HEK293T (cell line): Measurements from ENCODE around the gene ZNRF3.
"Not testable (repeated sequence)": the region's sequence is repeated elsewhere in the genome, so short reads cannot be mapped to it uniquely, and the experiment has no call there.

Source experiments
- CTCF ChIA-PET: fragments of 350-600 bp; formaldehyde crosslinking; extraction: SDS; loops from one replicate; lab custom pipeline; 2021; ENCODE audit warnings: antibody characterized with exemption, inconsistent platforms; lab: Yijun Ruan, JAX
- POLR2A ChIA-PET: fragments of 350-600 bp; formaldehyde crosslinking; extraction: SDS; loops from one replicate; lab custom pipeline; 2020; ENCODE audit warnings: antibody characterized with exemption, inconsistent platforms; lab: Yijun Ruan, JAX
- DNase-seq: peaks from one replicate; pipeline ENCODE4 v3.0.0; 2012; ENCODE audit warnings: mixed read lengths; ENCODE audit errors: extremely low spot score
- ARNT ChIP-seq: fragments of 450-650 bp; IDR thresholded peaks from 2 replicates; pipeline ENCODE4 v1.6.1; 2017; ENCODE audit warnings: mild to moderate bottlenecking
- BHLHE40 ChIP-seq: fragments of 450-650 bp; IDR thresholded peaks from 2 replicates; pipeline ENCODE4 v1.6.1; 2016; ENCODE audit warnings: mild to moderate bottlenecking, moderate library complexity, borderline replicate concordance
- CTBP1 ChIP-seq: fragments of 450-650 bp; IDR thresholded peaks from 2 replicates; pipeline ENCODE4 v1.6.1; 2016; ENCODE audit warnings: borderline replicate concordance
- ELF4 ChIP-seq: fragments of 450-650 bp; IDR thresholded peaks from 2 replicates; pipeline ENCODE4 v1.6.1; 2017; ENCODE audit warnings: antibody characterized with exemption
- FOXA1 ChIP-seq: fragments of 450-650 bp; IDR thresholded peaks from 2 replicates; pipeline ENCODE4 v1.6.1; 2016; ENCODE audit warnings: mild to moderate bottlenecking
- FOXK2 ChIP-seq: fragments of 450-650 bp; IDR thresholded peaks from 2 replicates; pipeline ENCODE4 v1.6.1; 2016; ENCODE audit warnings: mild to moderate bottlenecking
- FOXM1 ChIP-seq: fragments of 450-650 bp; IDR thresholded peaks from 2 replicates; pipeline ENCODE4 v1.6.1; 2017; ENCODE audit warnings: mild to moderate bottlenecking, borderline replicate concordance
- HDGF ChIP-seq: fragments of 450-650 bp; IDR thresholded peaks from 2 replicates; pipeline ENCODE4 v1.6.1; 2017; ENCODE audit warnings: antibody characterized with exemption, borderline replicate concordance
- L3MBTL2 ChIP-seq: fragments of 450-650 bp; conservative IDR thresholded peaks from 2 replicates; pipeline ENCODE4 v1.6.1; 2016; ENCODE audit warnings: mild to moderate bottlenecking
- LEF1 ChIP-seq: fragments of 450-650 bp; IDR thresholded peaks from 2 replicates; pipeline ENCODE4 v1.6.1; 2017; ENCODE audit warnings: mild to moderate bottlenecking, borderline replicate concordance
- NFRKB ChIP-seq: fragments of 450-650 bp; IDR thresholded peaks from 2 replicates; pipeline ENCODE4 v1.6.1; 2016; ENCODE audit warnings: mild to moderate bottlenecking, moderate library complexity
- SP1 ChIP-seq: fragments of 450-650 bp; IDR thresholded peaks from 2 replicates; pipeline ENCODE4 v1.6.1; 2017
- SUZ12 ChIP-seq: fragments of 450-650 bp; IDR thresholded peaks from 2 replicates; pipeline ENCODE4 v1.6.1; 2016; ENCODE audit warnings: mild to moderate bottlenecking
- TARDBP ChIP-seq: fragments of 450-650 bp; IDR thresholded peaks from 2 replicates; pipeline ENCODE4 v1.6.1; 2016
- ZNF384 ChIP-seq: fragments of 450-650 bp; IDR thresholded peaks from 2 replicates; pipeline ENCODE4 v1.6.1; 2016
- TF ChIP-seq, protein P1 (sequence below): fragments of 450-650 bp; IDR thresholded peaks from 2 replicates; pipeline ENCODE4 v1.6.1; 2016

Gene ZNRF3

GRCh38 chr22:29030618-29031226, 147.3 kb downstream of the ZNRF3 start:
- ChIA-PET POLR2A (interaction anchor here (0.7 to 1.2 kb wide), 2 partner anchors 19 to 148 kb away, joined by 3 to 4 read pairs; partner anchors contain the start of gene ZNRF3), CTCF (interaction anchor here (0.7 to 2.1 kb wide), 4 partner anchors 10 to 175 kb away, joined by 3 to 4 read pairs (median 3); no protein-coding TSS in a partner anchor)
- DNase-seq: peak; percentile 78
- TF ChIP-seq LEF1 (peak; percentile 89), ZNF384 (no peak)

DNA sequence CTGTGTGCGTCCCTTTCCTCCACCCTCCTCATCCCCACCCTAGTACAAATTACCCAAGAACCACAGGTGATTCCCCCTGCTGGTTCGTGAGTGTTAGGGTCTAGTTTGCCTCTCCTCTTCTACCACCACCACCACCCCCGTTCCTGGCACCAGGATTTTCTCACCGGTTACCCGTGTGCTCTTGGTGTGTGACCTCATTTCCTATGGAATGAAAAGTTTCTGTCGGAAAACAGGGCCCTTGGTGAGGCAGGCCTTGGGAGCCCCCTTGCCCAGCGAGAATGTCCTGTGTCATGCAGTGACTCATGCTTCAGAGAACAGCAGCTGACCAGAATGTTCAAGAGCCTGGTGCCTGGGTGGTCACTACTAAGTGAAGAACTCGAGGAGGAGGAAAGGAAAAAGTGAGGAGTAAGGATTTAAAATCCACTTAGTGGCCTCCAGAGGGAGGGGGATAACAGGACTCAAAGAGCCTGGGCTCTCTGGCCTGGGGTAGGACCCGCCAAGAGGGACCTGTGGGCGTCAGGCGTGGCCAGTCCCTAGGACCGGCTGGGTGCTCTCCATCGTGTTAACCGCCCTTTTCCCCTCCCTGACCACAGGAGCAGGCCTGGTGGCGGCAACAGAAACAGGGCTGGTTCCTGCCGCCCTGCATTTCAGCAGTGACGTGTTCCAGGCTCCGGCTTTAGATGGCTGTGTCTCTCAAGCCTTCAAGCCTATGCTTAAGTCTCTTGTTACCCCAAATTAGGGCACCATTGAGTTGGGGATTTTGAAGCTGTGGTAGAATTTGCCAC, 148.0 kb downstream of the ZNRF3 start:
- CTCF ChIA-PET: interaction anchor here (0.9 to 2.1 kb wide), 4 partner anchors 9 to 176 kb away, joined by 3 to 4 read pairs (median 3); no protein-coding TSS in a partner anchor
- TF ChIP-seq, protein P1, sequence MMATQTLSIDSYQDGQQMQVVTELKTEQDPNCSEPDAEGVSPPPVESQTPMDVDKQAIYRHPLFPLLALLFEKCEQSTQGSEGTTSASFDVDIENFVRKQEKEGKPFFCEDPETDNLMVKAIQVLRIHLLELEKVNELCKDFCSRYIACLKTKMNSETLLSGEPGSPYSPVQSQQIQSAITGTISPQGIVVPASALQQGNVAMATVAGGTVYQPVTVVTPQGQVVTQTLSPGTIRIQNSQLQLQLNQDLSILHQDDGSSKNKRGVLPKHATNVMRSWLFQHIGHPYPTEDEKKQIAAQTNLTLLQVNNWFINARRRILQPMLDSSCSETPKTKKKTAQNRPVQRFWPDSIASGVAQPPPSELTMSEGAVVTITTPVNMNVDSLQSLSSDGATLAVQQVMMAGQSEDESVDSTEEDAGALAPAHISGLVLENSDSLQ: no peak
- TF ChIP-seq ARNT (no peak), BHLHE40 (no peak), NFRKB (no peak), ZNF384 (no peak), HDGF (no peak), L3MBTL2 (no peak), FOXA1 (no peak), SP1 (no peak), TARDBP (no peak), FOXK2 (no peak), SUZ12 (no peak), FOXM1 (no peak), ELF4 (no peak)
- POLR2A ChIA-PET: interaction anchor here (0.7 to 1.2 kb wide), 2 partner anchors 18 to 149 kb away, joined by 3 to 4 read pairs; partner anchors contain the start of gene ZNRF3
- peak; percentile 49 for DNase-seq

- no peak for TF ChIP-seq NFRKB
- TF ChIP-seq SP1: no peak
- TF ChIP-seq BHLHE40: no peak
- no peak for TF ChIP-seq ARNT
- no peak for TF ChIP-seq CTBP1
- peak; percentile 55 for DNase-seq
- ChIA-PET POLR2A (no interaction called here), CTCF (interaction anchor here (1.1 to 2.1 kb wide), 2 partner anchors 8 to 122 kb away, joined by 3 to 4 read pairs; no protein-coding TSS in a partner anchor)
Observed at GRCh38 chr22:29032014-29032475, 148.7 kb downstream of the ZNRF3 start.

DNA sequence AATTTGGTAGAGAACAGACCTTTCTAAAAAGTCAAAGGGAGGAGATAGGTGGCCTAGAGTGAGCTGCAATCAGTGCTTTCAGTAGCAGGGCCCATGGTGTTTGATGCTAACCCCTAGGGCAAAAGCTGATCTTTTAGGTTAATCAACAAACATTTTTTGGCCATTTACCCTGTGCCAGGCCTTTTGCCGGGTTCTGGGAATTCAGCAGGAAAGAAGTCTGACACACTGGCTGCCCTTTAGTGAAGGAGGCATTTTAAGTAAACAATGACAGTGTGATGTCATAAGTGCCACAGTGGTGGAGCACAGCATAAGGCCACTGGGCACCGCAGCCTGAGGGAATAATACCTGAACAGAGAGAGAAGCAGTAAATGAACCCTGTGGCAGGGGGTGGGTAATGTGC, 149.2 kb downstream of the ZNRF3 start:
- no peak for DNase-seq
- TF ChIP-seq FOXK2 (no peak), FOXA1 (no peak), ZNF384 (no peak)
- CTCF ChIA-PET: interaction anchor here (1.1 to 2.1 kb wide), 2 partner anchors 8 to 121 kb away, joined by 3 to 4 read pairs; no protein-coding TSS in a partner anchor
- POLR2A ChIA-PET: no interaction called here

DNA sequence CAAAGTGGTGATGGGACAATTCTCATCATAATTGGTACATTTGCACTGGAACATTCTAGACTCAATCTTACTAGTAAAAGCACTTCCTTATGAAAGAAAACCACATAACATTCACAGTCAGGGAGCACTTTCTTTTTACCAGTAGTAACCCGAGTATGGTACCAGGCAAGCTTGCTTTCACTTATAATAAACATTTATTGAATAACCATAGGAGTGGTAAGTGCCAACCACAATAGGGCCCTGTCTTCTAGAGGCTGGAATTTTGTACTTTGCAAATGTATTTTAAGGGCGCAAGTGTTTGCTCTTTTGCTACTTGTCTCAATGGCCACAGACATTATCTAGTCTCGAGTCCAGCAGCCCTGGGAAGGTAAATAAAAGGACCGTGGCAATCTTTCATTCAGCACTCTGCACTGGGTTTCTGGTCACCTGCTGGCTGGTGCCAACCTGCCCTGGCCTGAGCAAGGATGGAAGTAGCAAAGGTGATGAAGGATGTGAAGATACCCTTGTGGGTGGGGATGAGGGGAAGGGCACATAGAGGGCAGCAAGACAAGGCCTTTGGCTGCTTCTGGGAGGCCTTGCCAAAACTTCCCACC, 154.1 kb downstream of the ZNRF3 start:
- POLR2A ChIA-PET: no interaction called here
- no peak for DNase-seq
- TF ChIP-seq, protein P1: no peak
- no peak for TF ChIP-seq ARNT
- no peak for TF ChIP-seq NFRKB
- TF ChIP-seq HDGF: no peak
- TF ChIP-seq SP1: no peak
- TF ChIP-seq FOXM1: no peak
- no peak for TF ChIP-seq BHLHE40
- TF ChIP-seq CTBP1: no peak
- TF ChIP-seq L3MBTL2: no peak
- no peak for TF ChIP-seq TARDBP
- no peak for TF ChIP-seq SUZ12
- TF ChIP-seq ZNF384: no peak
- no peak for TF ChIP-seq LEF1
- no peak for TF ChIP-seq ELF4
- TF ChIP-seq FOXA1: no peak
- TF ChIP-seq FOXK2: no peak

DNA sequence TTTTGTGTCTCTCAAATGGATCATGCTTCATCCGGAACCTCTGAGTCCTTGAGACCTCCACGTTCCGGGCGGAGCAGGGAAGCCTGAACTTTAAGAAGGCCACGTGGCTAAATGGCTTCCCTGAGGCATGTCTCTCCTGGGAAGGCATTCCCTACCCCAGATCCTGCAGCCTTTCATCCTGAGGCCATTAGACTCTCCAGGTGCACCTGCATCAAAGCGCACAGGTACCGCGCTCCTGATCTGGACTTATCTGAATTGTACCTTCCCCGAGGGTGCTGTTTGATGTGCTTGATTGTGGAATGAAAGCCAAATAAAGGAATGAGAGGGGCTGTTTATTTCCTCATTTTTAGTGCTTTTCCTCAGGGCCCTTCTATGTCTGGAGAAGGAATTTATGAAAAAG, 155.8 kb downstream of the ZNRF3 start:
- ChIA-PET POLR2A (no interaction called here), CTCF (interaction anchor here (0.6 to 2.9 kb wide), 7 partner anchors 36 to 440 kb away, joined by 3 to 23 read pairs (median 7); no protein-coding TSS in a partner anchor)
- TF ChIP-seq, protein P1: no peak
- TF ChIP-seq CTBP1 (no peak), ARNT (no peak), SUZ12 (no peak), HDGF (no peak), TARDBP (no peak), LEF1 (no peak), L3MBTL2 (no peak), FOXA1 (no peak), ELF4 (no peak), BHLHE40 (no peak), ZNF384 (no peak), NFRKB (no peak), FOXM1 (no peak)
- DNase-seq: no peak

More for the DNA sequence above, 154.1 kb downstream of the ZNRF3 start:
- CTCF ChIA-PET: interaction anchor here (0.6 kb wide), 1 partner anchor 215 kb away, joined by 3 read pairs; no protein-coding TSS in a partner anchor

GRCh38 chr22:29039684-29040083, 156.3 kb downstream of the ZNRF3 start:
- CTCF ChIA-PET: interaction anchor here (0.6 to 2.9 kb wide), 8 partner anchors 35 to 440 kb away, joined by 3 to 23 read pairs (median 6); no protein-coding TSS in a partner anchor
- DNase-seq, POLR2A ChIA-PET: not testable (repeated sequence)
